Activated naive CD4-positive, alpha-beta T cell treated with anti-CD3 and anti-CD28 coated beads, Interleukin-2, amount 10 ng/mL, durations not matched to agents 7 days and 5 days (primary cell): Measurements from ENCODE around the gene PARL.
A peak's percentile ranks its signal among the peaks of the same experiment; 100 is the strongest.
"Not testable (repeated sequence)": the region's sequence is repeated elsewhere in the genome, so short reads cannot be mapped to it uniquely, and the experiment has no call there.

Source experiments
- CTCF ChIA-PET: fragments of 350-600 bp; sonication (Branson Sonifier 250); formaldehyde crosslinking; loops from one replicate; lab custom pipeline; 2021; ENCODE audit warnings: antibody characterized with exemption; lab: Charles Lee
- DNase-seq: peaks from one replicate; pipeline ENCODE4 v3.0.0-alpha.2; 2020
- H3K27ac Mint-ChIP-seq: one replicate; pipeline ENCODE4 v1.8.0; 2021; ENCODE audit warnings: mild to moderate bottlenecking, moderate library complexity, mixed read lengths
- H3K27me3 Mint-ChIP-seq: one replicate; pipeline ENCODE4 v1.8.0; 2021; ENCODE audit warnings: mild to moderate bottlenecking, mixed read lengths
- H3K36me3 Mint-ChIP-seq: one replicate; pipeline ENCODE4 v1.8.0; 2021; ENCODE audit warnings: mixed read lengths
- H3K4me1 Mint-ChIP-seq: one replicate; pipeline ENCODE4 v1.8.0; 2021; ENCODE audit warnings: mixed read lengths
- H3K4me3 Mint-ChIP-seq: one replicate; pipeline ENCODE4 v1.8.0; 2021; ENCODE audit warnings: mild to moderate bottlenecking, moderate library complexity, mixed read lengths
- H3K9me3 Mint-ChIP-seq: one replicate; pipeline ENCODE4 v1.8.0; 2021; ENCODE audit warnings: mixed read lengths

The PARL gene

GRCh38 chr3:183797996-183798395, 86.7 kb downstream of the PARL start:
- Mint-ChIP-seq H3K36me3 (peaks cover 59% of the 10 kb centered on the region), H3K27me3 (no peaks in the 10 kb centered on the region), H3K9me3 (no peaks in the 10 kb centered on the region), H3K27ac (no peak overlapping the region), H3K4me3 (no peak overlapping the region), H3K4me1 (no peaks in the 10 kb centered on the region)
- CTCF ChIA-PET, result no interaction called here
- no peak for DNase-seq

GRCh38 chr3:183796372-183796771, 88.3 kb downstream of the PARL start:
- H3K36me3 Mint-ChIP-seq, result peaks cover 57% of the 10 kb centered on the region
- H3K4me3 Mint-ChIP-seq, result no peak overlapping the region
- H3K27me3 Mint-ChIP-seq, result no peaks in the 10 kb centered on the region
- H3K9me3 Mint-ChIP-seq, result no peaks in the 10 kb centered on the region
- DNase-seq, result no peak
- H3K27ac Mint-ChIP-seq, result no peak overlapping the region
- H3K4me1 Mint-ChIP-seq, result no peaks in the 10 kb centered on the region
- CTCF ChIA-PET, result no interaction called here

- Mint-ChIP-seq H3K4me3 (no peak overlapping the region), H3K27ac (no peak overlapping the region), H3K9me3 (no peaks in the 10 kb centered on the region), H3K4me1 (no peaks in the 10 kb centered on the region), H3K36me3 (peaks cover 56% of the 10 kb centered on the region), H3K27me3 (no peaks in the 10 kb centered on the region)
- CTCF ChIA-PET, result no interaction called here
- no peak for DNase-seq
Measured at GRCh38 chr3:183794452-183794851, 90.2 kb downstream of the PARL start.

- Mint-ChIP-seq H3K9me3 (no peaks in the 10 kb centered on the region), H3K27ac (no peak overlapping the region), H3K27me3 (no peaks in the 10 kb centered on the region), H3K36me3 (peaks cover 56% of the 10 kb centered on the region), H3K4me3 (no peak overlapping the region), H3K4me1 (peaks cover 2% of the 10 kb centered on the region)
- CTCF ChIA-PET, result no interaction called here
- no peak for DNase-seq
Measured at GRCh38 chr3:183792976-183793375, 91.7 kb downstream of the PARL start.

- CTCF ChIA-PET, result no interaction called here
- Mint-ChIP-seq H3K36me3 (peaks cover 60% of the 10 kb centered on the region), H3K27ac (no peak overlapping the region), H3K4me1 (peaks cover 2% of the 10 kb centered on the region), H3K9me3 (no peaks in the 10 kb centered on the region), H3K4me3 (no peak overlapping the region), H3K27me3 (no peaks in the 10 kb centered on the region)
- no peak for DNase-seq
Measured at GRCh38 chr3:183790700-183791099, 94.0 kb downstream of the PARL start.

GRCh38 chr3:183789826-183790225, 94.9 kb downstream of the PARL start:
- no peaks in the 10 kb centered on the region for H3K9me3 Mint-ChIP-seq
- CTCF ChIA-PET, result interaction anchor here (1.5 to 2.1 kb wide), 2 partner anchors 23 to 95 kb away, joined by 3 to 8 read pairs; partner anchors contain the start of gene PARL
- H3K27me3 Mint-ChIP-seq, result no peaks in the 10 kb centered on the region
- DNase-seq, result no peak
- H3K36me3 Mint-ChIP-seq, result peaks cover 62% of the 10 kb centered on the region
- no peak overlapping the region for H3K27ac Mint-ChIP-seq
- H3K4me3 Mint-ChIP-seq, result no peak overlapping the region
- peaks cover 2% of the 10 kb centered on the region for H3K4me1 Mint-ChIP-seq

- H3K4me3 Mint-ChIP-seq, DNase-seq, H3K27me3 Mint-ChIP-seq, CTCF ChIA-PET, H3K9me3 Mint-ChIP-seq, H3K27ac Mint-ChIP-seq, H3K4me1 Mint-ChIP-seq: not testable (repeated sequence)
- peaks cover 60% of the 10 kb centered on the region for H3K36me3 Mint-ChIP-seq
Measured at GRCh38 chr3:183784503-183784902, 100.2 kb downstream of the PARL start.

GRCh38 chr3:183782576-183783276, 102.0 kb downstream of the PARL start:
- CTCF ChIA-PET, result interaction anchor here (2.6 kb wide), 1 partner anchor 16 kb away, joined by 6 read pairs; no protein-coding TSS in a partner anchor
- no peak overlapping the region for H3K27ac Mint-ChIP-seq
- no peaks in the 10 kb centered on the region for H3K27me3 Mint-ChIP-seq
- no peaks in the 10 kb centered on the region for H3K9me3 Mint-ChIP-seq
- H3K4me1 Mint-ChIP-seq, result no peaks in the 10 kb centered on the region
- H3K36me3 Mint-ChIP-seq, result peaks cover 61% of the 10 kb centered on the region
- no peak overlapping the region for H3K4me3 Mint-ChIP-seq
- DNase-seq, result no peak

GRCh38 chr3:183781246-183781645, 103.4 kb downstream of the PARL start:
- CTCF ChIA-PET, result interaction anchor here (2.6 kb wide), 1 partner anchor 14 kb away, joined by 6 read pairs; no protein-coding TSS in a partner anchor
- peaks cover 57% of the 10 kb centered on the region for H3K36me3 Mint-ChIP-seq
- no peaks in the 10 kb centered on the region for H3K4me1 Mint-ChIP-seq
- H3K4me3 Mint-ChIP-seq, result no peak overlapping the region
- no peak for DNase-seq
- no peaks in the 10 kb centered on the region for H3K9me3 Mint-ChIP-seq
- H3K27ac Mint-ChIP-seq, result no peak overlapping the region
- H3K27me3 Mint-ChIP-seq, result no peaks in the 10 kb centered on the region

GRCh38 chr3:183779896-183780465, 104.7 kb downstream of the PARL start:
- Mint-ChIP-seq H3K9me3 (no peaks in the 10 kb centered on the region), H3K27me3 (no peaks in the 10 kb centered on the region), H3K27ac (peak overlapping the region; percentile 42), H3K36me3 (peaks cover 57% of the 10 kb centered on the region), H3K4me3 (no peak overlapping the region), H3K4me1 (no peaks in the 10 kb centered on the region)
- CTCF ChIA-PET, result no interaction called here
- DNase-seq, result no peak
